CMK (cell line): ENCODE data around the gene NRAP.

Experiments used
- DNase-seq: peaks from one replicate; pipeline ENCODE4 v3.0.0-alpha.2; 2010; ENCODE audit warnings: low read depth

NRAP gene, protein sequence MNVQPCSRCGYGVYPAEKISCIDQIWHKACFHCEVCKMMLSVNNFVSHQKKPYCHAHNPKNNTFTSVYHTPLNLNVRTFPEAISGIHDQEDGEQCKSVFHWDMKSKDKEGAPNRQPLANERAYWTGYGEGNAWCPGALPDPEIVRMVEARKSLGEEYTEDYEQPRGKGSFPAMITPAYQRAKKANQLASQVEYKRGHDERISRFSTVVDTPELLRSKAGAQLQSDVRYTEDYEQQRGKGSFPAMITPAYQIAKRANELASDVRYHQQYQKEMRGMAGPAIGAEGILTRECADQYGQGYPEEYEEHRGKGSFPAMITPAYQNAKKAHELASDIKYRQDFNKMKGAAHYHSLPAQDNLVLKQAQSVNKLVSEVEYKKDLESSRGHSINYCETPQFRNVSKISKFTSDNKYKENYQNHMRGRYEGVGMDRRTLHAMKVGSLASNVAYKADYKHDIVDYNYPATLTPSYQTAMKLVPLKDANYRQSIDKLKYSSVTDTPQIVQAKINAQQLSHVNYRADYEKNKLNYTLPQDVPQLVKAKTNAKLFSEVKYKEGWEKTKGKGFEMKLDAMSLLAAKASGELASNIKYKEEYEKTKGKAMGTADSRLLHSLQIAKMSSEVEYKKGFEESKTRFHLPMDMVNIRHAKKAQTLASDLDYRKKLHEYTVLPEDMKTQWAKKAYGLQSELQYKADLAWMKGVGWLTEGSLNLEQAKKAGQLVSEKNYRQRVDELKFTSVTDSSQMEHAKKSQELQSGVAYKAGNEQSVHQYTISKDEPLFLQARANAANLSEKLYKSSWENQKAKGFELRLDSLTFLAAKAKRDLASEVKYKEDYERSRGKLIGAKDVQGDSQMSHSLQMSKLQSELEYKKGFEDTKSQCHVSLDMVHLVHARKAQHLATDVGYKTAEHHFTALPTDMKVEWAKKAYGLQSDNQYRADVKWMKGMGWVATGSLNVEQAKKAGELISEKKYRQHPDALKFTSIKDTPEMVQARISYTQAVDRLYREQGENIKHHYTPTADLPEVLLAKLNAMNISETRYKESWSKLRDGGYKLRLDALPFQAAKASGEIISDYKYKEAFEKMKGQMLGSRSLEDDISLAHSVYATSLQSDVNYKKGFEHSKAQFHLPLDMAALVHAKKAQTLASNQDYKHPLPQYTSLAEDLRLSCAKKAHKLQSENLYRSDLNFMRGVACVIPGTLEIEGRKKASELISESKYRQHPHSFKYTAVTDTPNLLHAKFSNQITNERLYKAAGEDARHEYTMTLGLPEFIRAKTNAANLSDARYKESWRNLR (N-terminal part only)

DNA sequence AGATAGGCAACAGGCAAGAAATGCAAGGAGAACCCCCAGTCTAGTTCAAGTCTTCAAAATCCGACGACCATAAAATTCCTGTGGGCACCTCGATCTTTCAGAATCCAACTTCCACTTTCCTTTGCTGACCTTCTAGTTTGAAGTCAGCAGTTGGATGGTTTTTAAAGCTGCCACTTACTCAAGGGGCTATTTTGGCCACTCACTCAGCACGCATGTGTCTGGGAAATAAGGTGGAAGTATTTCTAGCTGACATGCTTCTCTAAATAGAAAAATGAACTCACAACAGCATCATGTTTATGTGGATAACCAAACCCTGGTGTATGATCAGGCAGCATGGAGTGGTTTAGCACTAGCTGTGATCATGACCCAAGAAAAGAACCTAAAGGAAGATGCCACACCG, at the start of gene NRAP:
NRAP (minus strand) TSS at position 134 of the 400 bp plus-strand sequence. CDS start 159 bp downstream, outside the sequence.
- no peak for DNase-seq

DNA sequence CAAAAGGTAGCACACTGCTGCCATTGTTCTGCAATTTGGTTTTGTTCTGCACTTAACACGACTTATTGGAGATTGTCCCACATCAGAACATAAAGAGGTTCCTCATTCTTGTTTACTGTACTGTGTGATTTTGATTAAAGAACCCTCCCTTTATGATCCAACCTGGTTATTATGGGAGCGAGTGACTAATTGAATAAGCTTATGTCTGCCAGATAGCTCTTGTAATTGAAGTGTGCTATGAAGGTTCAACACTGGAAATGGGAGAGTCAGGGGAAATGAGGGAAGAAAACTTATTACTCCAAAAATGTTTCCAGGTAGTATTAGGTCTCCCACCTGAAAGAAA, 49.8 kb upstream of the NRAP start:
- no peak for DNase-seq

DNA sequence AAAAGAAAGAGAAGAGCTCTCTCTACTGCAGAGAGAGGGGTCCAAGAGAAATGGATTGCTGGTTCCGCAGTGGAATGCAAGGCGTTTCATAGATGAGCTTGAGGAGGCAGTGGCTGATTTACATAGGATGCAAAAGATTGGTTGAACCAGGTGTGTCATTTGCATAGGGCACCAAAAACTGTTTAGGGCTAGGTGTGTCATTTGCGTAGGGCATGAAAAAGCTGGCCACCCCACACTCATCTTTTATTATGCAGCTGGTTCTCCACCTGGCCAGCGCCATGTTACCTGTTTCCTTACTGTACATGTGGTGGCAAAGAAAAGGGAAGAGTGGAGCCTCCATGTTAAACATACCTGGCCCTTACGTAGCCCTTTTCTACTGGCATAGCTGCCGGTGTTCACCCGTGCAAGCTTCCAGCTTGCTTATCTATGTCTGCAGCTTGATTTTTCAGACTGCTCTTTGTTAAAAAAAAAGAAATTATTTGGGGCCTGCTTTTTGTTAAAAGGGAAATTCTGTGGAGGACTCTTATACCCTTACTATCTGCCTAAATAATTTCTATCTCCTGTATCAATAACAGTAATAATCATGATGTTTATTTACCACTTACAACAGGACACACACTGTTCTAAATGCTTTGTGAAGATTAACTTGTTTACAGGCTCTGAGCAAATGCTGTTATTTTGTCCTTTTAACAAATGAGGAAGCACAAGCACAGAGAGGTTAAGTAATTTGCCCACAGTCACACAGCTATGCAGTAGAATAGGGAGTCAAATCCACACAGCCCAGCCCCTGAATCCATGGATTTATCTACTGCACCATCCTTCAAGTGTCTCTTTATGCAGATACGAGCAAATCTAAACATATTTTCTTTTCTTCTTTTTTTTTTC, 49.2 kb upstream of the NRAP start:
- DNase-seq = no peak

DNA sequence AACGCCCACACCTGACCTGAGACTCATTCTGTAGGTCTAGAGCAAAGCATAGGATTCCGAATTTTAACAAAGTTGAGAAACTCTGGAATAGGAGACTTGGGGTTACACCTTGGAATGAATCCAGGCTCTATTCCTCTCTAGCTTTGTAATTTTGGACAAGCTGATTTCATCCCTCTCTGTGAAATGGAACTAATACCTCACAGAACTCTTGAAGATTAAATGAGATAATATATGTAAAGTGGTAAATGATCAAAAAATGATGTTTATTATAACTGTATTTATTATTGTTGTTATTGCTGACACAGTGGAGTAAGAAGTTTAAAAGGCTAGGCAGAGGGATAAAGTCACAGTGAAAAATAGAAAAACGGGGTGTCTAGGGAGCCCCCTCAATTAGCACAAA, 48.2 kb upstream of the NRAP start:
- no peak for DNase-seq

DNA sequence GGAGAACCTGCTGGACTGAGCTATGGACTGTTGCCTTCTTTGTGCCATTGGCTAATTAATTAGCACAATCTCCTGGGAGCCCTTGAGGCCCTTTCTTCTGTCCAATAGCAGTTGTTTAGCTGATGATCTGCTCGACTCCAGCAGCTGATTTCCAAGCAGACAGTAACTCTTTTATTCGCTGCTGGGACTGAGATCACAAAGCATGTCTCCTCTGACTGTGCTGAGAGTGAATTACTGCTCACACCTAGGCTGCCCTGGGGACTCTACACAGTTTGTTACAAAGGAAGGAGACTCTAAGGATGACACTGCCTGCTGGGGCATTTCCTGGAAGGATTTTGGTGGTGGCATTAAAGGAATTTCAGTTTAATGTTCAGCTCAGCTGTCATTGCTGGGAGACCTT, 47.3 kb upstream of the NRAP start:
- no peak for DNase-seq

DNA sequence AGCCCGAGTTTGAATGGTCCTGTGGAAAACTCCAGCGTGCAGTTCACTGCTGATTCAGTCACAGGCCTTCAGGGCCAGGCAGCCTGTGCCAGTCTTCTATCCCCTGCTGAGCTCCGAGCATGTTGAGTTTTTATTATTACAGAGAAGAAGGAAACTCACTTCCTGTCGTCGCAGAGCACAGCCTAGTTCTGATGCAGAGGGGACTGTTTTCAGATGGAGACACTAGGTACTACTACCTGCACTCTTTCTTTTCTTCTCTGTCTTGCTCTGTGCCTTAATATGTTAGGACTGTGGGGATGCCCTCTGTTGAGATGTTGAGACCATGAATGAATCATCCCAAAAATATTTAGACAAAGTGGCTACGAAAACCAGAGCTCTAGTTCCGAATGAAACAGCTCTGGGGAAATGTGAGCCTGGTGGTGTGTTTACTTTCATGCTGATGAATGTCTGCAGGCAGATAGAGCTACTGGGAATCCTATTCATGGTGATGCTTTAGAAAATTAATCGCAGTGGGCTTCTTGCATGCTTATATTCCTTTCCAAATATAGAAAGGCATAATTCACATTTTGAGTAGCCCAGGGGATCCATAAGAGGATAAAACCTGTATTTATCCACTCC, 45.5 kb upstream of the NRAP start:
- DNase-seq = no peak

DNA sequence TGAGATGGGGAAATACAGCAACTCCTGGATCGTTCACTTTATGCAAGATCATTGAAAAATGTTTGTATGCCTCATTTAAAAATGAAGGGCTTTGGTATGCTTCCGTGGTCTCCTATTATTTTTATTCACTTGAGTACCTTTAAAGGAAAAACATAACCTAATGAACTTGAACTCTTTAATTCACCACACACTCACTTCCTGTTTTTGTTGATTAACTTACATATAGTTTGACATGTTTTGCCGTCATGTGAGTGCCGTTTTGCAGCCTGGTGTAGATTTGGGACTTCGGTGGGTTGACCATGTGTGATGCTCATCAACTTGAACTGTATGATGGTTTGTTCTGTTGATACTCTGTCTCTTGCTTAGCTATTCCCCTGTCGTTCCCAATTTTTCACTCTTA, 44.8 kb upstream of the NRAP start:
- DNase-seq = no peak

DNA sequence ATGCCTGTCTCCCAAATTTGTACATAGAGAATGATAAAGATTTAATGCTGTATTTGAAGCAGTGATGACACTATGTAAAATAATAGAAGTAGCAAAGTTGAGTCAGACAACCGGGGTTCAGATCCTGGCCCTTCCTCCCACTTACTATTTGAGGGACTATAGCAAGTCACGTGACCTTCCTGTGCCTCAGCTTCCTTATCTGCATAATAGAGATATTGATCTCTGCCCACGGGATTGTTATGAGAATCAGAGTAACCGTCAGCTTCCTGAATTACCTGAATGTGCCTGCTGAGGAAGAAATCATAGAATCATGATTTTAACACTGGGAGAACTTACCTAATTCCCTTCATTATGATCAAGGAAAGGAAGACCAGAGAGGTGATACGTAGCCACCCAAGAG, 42.8 kb upstream of the NRAP start:
- DNase-seq = no peak

DNA sequence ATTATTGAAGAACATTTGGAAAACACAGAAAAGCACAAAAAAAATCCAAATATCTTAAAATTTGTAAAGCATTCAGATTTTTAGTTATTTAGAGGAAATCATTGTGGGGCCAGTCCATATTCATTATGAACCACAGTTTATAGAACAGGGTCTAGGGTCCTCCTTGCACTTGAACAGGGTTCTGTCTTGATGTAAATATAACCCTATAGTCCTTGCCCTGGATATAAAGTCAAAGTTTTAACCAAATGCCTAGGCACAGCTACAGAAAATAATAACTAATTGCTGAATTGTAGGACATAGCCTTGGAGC, 41.5 kb upstream of the NRAP start:
- no peak for DNase-seq

DNA sequence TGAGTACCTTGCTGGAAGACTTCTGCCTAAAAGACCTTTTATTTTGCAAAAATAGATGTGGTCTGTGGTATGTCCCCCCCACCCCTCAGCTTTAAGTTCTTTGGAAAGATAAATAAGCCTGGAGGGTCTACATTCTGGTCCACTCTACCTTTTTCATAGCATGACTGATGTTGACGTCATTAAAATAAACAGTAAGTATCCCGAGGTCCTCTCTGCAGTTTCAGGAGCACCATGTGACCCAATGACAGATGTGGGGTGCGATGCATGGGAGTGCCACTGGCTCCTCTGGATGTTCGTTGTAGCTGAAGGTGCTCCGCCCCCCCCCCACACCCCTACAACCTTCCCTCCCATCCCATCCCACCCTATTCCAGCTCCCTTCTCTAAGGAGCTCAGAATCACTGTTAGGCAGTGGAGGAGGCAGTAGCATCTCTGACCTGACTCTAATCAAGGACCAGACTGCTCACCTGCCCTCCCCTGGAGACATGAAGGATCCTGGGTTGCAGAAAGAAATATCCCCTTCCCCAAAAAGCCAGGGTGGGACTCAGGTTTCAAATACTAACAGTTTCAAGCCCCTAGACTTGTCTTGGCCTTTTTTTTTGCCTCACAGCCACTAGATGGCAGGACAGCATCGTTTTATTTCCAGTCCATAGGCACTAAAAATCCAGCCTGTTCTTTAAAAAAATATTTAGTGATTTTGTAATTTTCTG, 40.9 kb upstream of the NRAP start:
- DNase-seq = no peak

DNA sequence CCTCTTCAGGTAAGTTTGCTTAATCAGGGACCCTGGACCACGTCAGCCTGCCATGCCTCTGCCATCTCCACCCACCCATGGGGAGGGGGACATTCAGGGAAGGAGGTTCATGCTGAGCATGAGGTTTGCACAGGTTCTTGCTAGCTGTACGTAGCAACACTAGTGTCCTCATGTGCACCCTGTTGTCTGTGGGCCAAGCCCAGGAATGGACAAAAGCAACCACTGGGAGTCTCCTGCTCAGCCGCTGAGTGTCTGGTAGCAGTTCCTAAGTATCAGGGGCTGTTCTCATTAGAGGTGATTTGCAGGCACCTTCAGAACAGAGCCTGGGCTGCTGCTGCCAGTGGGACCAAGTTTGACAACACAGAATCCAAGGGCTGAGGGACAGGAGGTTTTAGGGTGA, 33.8 kb upstream of the NRAP start:
- DNase-seq = no peak

DNA sequence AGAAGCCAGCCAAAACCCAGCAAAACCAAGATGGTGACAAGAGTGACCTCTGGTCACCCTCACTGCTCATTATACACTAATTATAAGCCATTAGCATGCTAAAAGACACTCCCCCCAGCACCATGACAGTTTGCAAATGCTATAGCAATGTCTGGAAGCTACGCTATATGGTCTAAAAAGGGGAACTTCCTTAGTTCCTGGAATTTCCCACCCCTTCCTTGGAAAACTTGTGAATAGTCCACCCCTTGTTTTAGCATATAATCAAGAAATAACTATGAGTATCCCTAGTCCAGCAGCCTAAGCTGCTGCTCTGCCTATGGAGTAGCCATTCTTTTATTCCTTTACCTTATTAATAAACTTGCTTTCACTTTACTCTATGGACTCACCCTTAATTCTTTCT, 31.9 kb upstream of the NRAP start:
- DNase-seq = no peak

DNA sequence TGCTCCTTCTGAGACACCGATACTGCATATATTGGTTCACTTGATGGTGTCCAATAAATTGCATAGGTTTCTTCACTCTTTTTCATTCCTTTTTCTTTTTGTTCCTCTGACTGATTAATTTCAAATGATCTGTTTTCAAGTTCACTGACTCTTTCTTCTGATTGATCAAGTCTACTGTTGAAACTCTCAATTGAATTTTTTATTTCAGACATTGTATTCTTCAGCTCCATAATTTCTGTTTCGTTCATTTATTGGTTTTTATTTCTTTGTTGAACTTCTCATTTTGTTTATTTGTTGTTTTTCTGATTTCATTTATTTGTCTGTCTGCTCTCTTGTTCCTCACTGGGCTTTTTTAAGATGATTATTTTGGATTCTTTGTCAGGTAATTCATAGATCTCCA, 29.5 kb upstream of the NRAP start:
- DNase-seq = no peak

DNA sequence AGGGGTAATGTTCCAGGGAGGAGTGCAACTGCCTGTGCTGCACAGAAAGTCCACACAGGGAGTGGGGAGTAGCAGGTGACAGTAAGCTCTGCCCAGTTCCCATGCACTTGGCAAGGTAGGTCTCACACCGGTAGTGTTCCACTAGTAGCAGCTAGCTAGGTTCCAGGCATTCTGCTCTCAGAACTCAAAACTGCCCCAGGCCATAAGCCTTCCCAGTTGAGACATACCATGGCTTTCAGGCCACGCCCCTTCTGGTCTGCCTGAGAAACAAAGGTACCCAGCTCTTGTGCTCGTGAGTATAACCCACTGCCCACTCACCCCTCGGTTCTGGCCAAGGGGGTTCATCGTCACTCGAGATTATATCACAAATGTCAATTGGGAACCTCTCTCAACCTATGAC, 28.4 kb upstream of the NRAP start:
- no peak for DNase-seq

DNA sequence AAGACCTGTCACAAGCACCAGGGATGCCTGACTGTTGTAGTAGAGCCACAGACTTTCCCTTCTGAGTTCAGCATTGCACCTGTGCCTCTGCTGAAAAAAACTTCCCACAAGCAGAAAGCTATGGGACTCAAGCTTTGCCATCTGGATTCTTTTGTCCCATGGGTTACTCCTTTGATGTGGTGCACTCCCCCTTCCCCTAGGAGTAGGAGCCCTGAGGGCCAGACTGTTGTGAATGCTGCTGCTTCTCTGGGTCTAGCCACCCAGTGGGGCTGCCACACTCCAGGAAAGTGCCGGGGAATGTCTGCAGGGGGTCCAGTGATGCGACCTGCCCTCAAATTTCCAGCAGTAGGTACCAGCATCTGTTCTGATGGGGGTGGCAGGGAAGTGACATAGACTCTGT, 27.5 kb upstream of the NRAP start:
- no peak for DNase-seq

DNA sequence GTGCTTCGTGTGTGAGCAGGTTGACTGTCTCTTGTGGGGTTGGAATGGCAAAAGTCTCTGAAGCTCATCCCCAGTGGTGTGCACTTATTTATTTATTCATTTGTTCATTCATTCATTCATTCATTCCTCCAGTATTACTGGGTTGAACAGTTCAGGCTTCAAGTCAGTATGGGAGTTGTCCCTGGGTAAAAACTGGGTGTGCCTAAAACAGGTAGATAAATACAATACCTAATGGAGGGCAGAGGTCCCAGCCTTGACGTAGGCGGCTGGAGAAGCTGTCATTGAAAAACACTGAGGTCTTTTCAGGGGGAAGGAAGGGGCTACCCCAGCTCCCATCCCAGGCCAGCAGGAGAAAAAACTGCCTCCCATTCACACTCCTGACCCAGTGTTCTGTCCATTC, 26.9 kb upstream of the NRAP start:
- no peak for DNase-seq

DNA sequence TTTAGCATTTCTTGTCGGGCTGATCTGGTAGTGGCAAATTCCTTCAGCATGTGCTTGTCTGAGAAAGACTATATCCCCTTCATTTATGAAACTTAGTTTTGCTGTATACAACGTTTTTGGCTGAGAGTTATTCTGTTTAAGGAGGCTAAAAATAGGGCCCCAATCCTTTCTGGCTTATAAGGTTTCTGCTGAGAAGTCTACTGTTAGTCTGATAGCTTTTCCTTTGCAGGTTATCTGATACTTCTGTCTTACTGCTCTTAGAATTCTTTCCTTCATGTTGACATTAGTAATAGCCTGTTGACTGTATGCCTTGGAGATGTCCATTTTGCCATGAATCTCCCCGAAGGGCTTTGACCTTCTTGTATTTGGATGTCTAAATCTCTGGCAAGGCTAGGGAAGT, 25.7 kb upstream of the NRAP start:
- DNase-seq = no peak

DNA sequence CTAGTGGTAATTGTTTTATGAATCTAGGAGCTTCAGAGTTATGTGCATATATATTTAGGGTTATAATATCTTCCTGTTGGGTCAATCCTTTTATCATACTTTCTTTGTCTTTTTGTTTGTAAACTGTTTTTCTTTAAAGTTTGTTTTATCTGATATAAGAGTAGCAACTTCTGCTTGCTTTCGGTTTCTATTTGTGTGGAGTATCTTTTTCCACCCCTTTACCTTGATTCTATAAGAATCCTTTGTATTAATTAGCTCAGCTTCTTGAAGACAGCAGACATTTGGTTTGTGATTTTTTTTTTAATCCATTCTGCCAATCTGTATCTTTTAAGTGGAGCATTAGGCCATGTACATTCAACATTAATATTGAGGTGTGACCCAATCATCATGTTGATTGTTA, 25.2 kb upstream of the NRAP start:
- no peak for DNase-seq

DNA sequence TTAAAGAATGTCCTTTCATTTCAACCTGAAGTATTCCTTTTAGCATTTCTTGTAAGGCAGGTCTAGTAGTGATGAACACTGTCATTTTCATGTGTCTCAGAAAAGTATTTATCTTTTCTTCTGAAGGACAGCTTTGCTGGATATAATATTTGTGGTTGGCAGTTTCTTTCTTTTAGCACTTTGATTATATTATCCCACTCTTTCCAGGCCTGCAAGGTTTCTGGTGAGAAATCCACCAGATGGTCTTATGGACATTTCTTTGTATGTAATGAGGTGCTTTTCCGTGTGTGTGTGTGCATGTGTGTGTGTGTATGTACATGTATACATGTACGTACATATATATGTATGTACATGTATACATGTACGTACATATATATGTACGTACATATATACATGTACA, 23.2 kb upstream of the NRAP start:
- DNase-seq = no peak

DNA sequence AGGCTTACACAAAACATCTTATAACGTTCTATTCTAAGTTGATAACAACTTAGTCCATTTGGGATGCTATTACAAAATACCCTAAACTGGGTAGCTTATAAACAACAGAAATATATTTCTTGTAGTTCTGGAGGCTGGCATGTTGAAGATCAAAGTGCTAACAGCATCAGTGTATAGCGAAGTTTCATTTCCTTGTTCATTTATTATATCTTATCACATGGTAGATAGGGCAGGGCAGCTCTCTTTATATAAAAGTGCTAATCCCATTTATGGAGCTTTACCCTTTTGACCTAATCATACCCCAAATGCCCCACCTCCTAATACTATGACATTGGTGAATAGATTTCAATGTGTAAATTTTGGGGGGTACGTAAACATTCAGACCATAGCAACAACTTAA, 22.2 kb upstream of the NRAP start:
- no peak for DNase-seq

DNA sequence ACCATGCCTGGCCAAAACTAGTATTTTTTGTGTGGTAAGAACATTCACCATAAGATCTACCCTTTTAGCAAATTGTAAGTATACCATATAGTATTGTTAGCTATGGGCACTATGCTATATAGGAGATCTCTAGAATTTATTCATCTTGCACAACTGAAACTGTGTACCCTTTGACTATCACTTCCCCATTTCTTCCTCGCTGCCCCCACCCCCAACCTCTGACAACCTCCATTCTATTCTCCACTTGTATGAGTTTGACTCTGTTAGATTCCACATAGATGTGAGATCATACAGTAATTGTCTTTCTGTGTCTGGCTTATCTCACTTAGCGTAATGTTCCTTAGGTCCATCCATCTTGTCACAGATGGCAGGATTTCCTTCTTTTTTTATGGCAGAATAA, 19.5 kb upstream of the NRAP start:
- no peak for DNase-seq
